Astrocyte of the spinal cord (primary cell): ENCODE results near the gene WLS.

Source experiments
- DNase-seq: peaks from one replicate; pipeline ENCODE4 v3.0.0; 2011; ENCODE audit warnings: low read depth, low spot score
- H3K4me3 ChIP-seq: 2 replicates; pipeline ENCODE4 v1.5.1; 2011; ENCODE audit warnings: low read depth, mild to moderate bottlenecking, low read length, moderate library complexity
- CTCF ChIP-seq: IDR thresholded peaks from 2 replicates; pipeline ENCODE4 v1.5.1; 2012; ENCODE audit warnings: low read depth, mild to moderate bottlenecking, low read length, inconsistent platforms
- in situ Hi-C: cut with HindIII; loops from 2 replicates; pipeline ENCODE4 v1.10.0; 2017; ENCODE audit warnings: low sequenced_read_pairs

WLS gene

GRCh38 chr1:68132426-68133130 lies 99.7 kb downstream of the WLS start:
- peak; percentile 19 for DNase-seq
- in situ Hi-C loops, result no loop called here
- TF ChIP-seq CTCF, result no peak
- no peak overlapping the region for H3K4me3 ChIP-seq

- no peak overlapping the region for H3K4me3 ChIP-seq
- in situ Hi-C loops, result no loop called here
- no peak for DNase-seq
- TF ChIP-seq CTCF, result no peak
These were observed 101.1 kb downstream of the WLS start for GRCh38 chr1:68131261-68131660.

GRCh38 chr1:68129536-68130250 lies 102.6 kb downstream of the WLS start:
- TF ChIP-seq CTCF, result no peak
- H3K4me3 ChIP-seq, result no peak overlapping the region
- no peak for DNase-seq
- in situ Hi-C loops, result no loop called here

GRCh38 chr1:68128820-68129219 lies 103.5 kb downstream of the WLS start:
- TF ChIP-seq CTCF, result no peak
- no peak overlapping the region for H3K4me3 ChIP-seq
- in situ Hi-C loops, result no loop called here
- DNase-seq, result no peak

GRCh38 chr1:68128157-68128556 lies 104.2 kb downstream of the WLS start:
- TF ChIP-seq CTCF, result no peak
- peak; percentile 81 for DNase-seq
- in situ Hi-C loops, result no loop called here
- H3K4me3 ChIP-seq, result no peak overlapping the region

GRCh38 chr1:68121536-68121935 lies 110.8 kb downstream of the WLS start:
- peak; percentile 66 for DNase-seq
- in situ Hi-C loops, result no loop called here
- TF ChIP-seq CTCF, result no peak
- no peak overlapping the region for H3K4me3 ChIP-seq
